CD4-positive, alpha-beta T cell treated with Interleukin-12 subunit alpha and Interleukin-12 subunit beta, for 1 hour (primary cell): ENCODE results near the gene PADI3.

Experiments
- DNase-seq: peaks from one replicate; pipeline ENCODE4 v3.0.0-alpha.2; 2020

PADI3 gene

DNA sequence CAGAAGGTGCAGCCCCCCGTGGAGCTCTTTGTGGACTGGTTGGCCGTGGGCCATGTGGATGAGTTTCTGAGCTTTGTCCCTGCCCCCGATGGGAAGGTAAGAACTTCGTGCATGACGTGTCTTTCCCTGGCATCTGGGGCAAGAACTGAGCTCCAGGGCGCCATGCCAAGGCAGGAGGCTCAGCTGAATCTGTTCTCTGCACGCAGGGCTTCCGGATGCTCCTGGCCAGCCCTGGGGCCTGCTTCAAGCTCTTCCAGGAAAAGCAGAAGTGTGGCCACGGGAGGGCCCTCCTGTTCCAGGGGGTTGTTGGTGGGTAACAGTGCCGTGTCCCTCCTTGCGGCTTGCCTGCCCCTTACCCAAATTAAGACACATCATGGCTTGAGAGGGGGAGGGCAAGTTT lies 27.7 kb downstream of the PADI3 start:
- DNase-seq: no peak

GRCh38 chr1:17277511-17278159 lies 28.7 kb downstream of the PADI3 start:
- no peak for DNase-seq

DNA sequence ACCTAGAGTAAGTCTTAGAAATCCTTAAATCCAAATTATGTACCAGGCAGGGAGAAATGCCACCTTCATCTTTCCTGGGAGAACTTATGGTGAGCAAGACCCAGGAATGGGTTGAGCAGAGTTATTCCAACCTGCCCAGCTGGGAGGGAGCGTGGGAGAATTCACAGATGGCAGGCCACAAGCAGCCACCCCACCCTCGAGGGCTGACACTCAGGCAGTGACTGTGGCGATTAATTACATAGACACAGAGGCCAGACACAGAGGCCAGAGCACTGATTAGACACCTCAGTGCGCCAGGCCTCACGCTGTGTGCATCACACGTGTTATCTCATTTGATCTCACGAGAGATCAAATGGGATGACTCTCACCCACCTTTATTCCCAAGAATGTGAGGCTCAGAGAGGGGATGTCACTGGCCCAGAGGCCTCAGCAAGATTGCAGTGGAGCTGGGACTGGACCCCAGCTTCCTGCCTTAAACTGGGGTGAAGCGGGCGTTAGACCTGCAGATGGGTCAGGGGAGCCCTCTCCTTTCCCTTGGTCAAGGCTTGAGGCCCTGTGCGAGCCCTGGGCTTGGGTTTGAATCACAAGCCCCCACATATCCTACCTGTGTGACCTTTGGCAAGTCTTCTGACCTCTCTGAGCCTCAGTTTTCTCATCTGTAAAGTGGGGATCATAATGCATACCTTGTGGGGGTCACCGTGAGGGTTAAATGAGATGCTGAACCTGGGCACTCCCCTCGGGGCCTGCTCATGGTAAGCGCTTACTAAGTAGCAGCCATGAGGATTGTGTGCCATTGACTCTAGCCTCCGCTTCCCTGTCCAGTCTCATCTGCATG lies 30.3 kb downstream of the PADI3 start:
- no peak for DNase-seq

GRCh38 chr1:17280436-17280835 lies 31.5 kb downstream of the PADI3 start:
- DNase-seq: no peak

DNA sequence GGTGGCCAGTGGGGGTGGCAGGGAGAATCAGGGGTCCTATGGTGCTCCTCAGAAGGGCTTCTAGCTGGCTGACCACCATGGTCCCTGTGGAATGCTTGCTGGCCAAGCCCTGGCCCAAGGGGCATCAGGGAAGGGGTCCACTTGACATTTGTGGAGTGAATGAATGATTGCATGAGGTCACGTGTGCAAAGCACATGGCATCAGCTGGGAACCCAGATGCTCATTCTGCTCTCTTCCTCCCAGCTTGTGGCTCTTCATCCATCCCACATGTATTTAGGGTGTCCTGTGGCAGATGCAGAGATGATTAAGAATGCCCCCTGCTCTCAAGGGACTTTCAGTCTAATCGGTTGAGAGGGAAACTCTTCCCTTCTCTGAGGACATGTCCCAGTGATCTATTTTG lies 32.0 kb downstream of the PADI3 start:
- no peak for DNase-seq

GRCh38 chr1:17281775-17282181 lies 32.9 kb downstream of the PADI3 start:
- peak; percentile 2 for DNase-seq

DNA sequence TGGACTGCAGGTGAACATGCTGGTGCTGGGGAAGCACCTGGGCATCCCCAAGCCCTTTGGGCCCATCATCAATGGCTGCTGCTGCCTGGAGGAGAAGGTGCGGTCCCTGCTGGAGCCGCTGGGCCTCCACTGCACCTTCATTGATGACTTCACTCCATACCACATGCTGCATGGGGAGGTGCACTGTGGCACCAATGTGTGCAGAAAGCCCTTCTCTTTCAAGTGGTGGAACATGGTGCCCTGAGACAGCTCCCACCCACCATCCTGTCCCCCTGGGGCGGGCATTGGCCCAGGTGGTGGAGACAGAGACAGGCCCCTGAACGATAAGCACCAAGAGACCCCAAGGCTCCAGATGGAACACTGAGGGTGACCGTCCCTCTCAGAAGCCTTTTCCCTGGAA lies 33.9 kb downstream of the PADI3 start:
- no peak for DNase-seq

GRCh38 chr1:17286646-17287045 lies 37.7 kb downstream of the PADI3 start:
- no peak for DNase-seq

- no peak for DNase-seq
Observed at GRCh38 chr1:17287130-17287776, 38.4 kb downstream of the PADI3 start.

GRCh38 chr1:17289721-17290120 lies 40.8 kb downstream of the PADI3 start:
- no peak for DNase-seq

DNA sequence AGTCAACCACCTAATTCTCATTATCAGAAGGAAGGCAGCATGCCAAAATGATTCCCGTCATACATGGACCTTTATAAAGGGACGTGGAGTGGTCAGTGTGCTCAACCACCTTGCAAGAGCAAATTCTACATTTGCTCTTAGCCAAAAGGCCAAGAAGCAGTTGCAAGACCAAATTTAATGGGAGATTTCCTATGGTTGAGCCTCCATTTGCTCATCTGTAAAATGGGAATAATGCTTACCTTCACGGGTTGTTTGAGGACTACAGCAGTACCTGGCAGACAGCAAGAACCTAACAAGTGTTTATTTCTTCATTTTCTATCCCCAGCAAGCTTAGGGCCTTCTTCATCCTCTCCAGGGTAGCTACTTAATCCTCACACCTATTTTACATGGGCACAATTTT lies 41.7 kb downstream of the PADI3 start:
- DNase-seq: no peak

DNA sequence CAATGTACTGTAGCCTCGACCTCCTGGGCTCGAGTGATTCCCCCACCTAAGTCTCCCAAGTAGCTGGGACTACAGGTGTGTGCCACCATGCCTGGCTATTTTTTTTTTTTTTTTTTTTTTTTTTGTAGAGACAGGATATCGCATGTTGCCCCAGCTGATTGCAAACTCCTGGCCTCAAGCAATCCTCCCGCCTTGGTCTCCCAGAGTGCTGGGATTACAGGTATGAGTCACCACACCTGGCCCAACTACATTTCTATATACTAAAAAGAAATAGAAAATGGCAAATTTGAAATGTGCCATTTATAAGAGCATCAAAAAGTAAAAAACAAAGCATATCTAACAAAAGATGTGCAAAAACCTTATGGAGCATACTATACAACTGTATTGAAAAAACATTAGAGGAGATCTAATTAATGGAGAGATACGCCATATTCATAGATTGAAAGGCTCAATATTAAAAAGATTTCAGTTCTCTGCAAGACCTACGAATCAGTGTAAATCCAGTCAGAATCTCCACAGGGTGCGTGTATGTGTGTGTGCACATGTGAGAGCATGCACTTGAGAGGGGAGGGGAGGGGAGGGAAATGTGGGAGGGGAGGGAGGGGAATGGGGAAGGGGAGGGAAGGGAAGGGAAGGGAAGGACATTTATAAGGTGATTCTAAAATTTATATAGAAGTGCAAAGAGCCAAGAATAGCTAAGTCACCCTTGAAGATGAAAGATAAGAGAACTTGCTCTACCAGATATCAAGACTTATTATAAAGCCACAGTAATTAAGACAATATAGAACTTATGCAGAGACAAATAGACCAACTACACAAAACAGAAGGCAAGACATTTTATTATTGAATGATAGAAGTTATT lies 43.6 kb downstream of the PADI3 start:
- no peak for DNase-seq

GRCh38 chr1:17293681-17294425 lies 45.0 kb downstream of the PADI3 start:
- no peak for DNase-seq

GRCh38 chr1:17295292-17295691 lies 46.4 kb downstream of the PADI3 start:
- no peak for DNase-seq

GRCh38 chr1:17296086-17296485 lies 47.2 kb downstream of the PADI3 start:
- DNase-seq: no peak

DNA sequence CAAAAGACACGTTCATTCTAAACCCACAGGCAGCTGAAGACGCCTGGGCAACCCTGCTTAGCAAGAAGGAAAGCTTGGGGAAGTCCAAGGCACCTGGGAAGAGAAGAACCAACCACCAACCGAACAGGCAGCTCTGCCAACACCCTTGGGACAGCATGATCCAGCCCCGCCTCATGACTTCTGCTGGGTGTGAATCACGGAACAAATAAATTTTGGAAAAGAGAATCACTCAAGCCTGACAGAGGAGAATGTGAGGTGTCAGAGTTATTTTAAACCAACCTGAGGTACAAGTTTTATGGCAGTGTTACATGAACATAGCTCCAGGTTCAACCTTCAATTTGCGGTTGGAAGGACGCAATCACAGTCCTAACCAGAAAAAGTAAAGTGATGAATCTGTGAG lies 49.1 kb downstream of the PADI3 start:
- no peak for DNase-seq

DNA sequence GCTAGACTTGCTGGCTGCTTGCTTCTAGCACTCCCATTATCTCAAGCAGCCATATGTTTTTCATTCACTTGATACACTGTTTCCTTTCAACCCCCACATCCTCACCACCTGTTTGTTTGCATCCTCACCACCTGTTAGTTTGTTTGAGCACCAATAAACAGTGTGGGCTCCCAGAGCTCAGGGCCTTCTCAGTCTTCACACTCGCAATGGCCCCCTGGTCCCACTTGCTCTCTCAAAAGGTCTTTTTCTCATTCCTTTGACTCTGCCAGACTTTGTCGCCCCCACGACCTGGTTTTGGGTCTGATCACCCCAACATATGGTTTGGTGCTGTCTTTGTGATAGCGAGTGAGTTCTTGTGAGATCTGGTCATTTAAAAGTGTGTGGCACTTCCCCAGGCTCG lies 52.9 kb downstream of the PADI3 start:
- no peak for DNase-seq

DNA sequence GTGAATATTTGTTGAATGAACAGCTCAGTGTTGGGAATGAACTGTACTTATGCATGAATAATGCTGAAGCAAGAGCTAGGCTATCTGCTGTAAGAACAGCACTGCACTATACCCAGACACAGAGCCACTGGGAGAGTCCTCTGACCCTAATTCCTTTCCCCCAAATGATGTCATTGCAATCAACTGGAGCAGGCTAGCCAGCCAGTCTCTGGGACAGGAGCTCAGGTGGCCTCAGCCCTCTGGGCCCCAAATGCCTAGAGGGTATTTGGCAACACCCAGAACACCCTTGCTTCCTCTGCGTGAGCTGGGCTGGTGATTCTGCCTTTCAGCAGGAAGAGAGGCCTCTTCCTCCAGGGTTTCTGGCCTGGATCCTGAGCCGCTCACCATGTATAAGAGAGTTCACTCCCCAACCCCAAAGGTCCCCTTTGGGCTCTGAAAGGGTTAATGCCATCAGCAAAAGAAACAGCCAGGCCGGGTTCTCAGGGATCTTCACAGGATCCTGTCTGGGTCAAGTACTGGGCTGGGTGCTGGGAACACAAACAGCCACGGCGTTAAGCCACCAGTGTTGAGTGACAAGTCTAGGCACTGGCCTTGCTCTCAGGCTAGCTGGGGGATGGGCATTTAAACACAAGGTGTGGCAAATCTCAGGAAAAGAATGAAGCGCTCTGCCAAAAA lies 55.4 kb downstream of the PADI3 start:
- no peak for DNase-seq

DNA sequence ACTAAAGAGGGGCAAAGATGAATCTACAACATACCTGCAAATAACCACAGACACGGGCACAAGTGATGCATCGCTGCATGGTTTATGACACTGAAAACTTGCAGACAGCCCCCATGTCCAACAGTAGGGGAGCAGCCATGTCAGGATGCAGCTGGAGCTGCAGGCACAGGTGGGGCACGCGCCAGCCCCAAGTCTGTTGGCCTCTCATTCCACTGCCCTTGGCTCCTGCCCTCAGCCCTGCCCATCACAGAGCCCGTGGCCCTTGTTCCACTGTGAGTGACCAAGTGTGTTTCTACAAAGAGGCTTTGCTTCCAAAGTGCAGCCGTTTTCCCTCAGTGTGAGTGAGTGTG lies 55.9 kb downstream of the PADI3 start:
- DNase-seq: no peak

GRCh38 chr1:17305576-17306095 lies 56.7 kb downstream of the PADI3 start:
- DNase-seq: no peak

DNA sequence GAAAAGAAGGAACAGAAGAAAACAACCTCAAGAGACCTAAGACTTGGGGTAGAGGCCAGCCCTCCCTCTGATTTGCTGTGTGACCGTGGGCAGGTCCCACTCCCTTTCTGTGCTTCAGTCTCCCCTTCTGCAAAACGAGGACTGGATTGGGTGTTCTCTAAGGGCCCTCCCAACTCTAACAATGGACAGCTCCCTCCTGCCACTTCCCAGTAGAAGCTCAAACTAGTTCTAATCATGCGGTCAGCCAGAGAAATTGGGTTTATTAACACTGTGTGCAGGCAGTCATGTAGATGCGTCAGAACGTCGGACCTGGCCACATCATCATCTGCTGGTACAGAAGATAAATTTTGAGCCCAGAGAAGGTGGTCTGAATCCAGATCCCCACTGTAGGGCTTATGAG lies 57.5 kb downstream of the PADI3 start:
- no peak for DNase-seq

- DNase-seq: no peak
Observed at GRCh38 chr1:17306921-17307320, 58.0 kb downstream of the PADI3 start.
